Measurements from ENCODE around the gene DPYD. TPM values are rescaled to one million over a fixed set of nuclear protein-coding genes. Genes with fewer than 3 reads are reported as not detected.

Gene DPYD
- total RNA-seq, 1 experiment from 2014 or later: 0.46 TPM

- TF ChIP-seq ZNF425 (CRISPR knock-in tag; conservative IDR thresholded peaks at IDR 0.05) (no peak), PREB (CRISPR knock-in tag; IDR thresholded peaks at IDR 0.05; ENCODE audit: borderline replicate concordance) (no peak)
Observed at GRCh38 chr1:97853221-97853620, 67.6 kb downstream of the DPYD start (continued).

GRCh38 chr1:97849345-97850340 is 71.2 kb downstream of the DPYD start:
- peaks cover 8% of the 10 kb centered on the region for H3K36me3 Mint-ChIP-seq
- DNase-seq (ENCODE audit: low spot score) (no peak), ATAC-seq (no peak)
- ChIA-PET POLR2A (no interaction called here), CTCF (no interaction called here)
- peaks cover 8% of the 10 kb centered on the region for H3K9me3 Mint-ChIP-seq
- no peaks in the 10 kb centered on the region for H3K4me1 Mint-ChIP-seq
- H3K27ac Mint-ChIP-seq: no peak overlapping the region
- H3K27me3 Mint-ChIP-seq (ENCODE audit: low read depth): no peaks in the 10 kb centered on the region
- TF ChIP-seq MLX (CRISPR knock-in tag; IDR thresholded peaks at IDR 0.05) (no peak), IRF2 (CRISPR knock-in tag; IDR thresholded peaks at IDR 0.05; ENCODE audit: borderline replicate concordance, low read depth) (no peak), ZNF423 (CRISPR knock-in tag; IDR thresholded peaks at IDR 0.05) (no peak), NFATC4 (CRISPR knock-in tag; IDR thresholded peaks at IDR 0.05) (no peak), ZNF512 (CRISPR knock-in tag; IDR thresholded peaks at IDR 0.05; ENCODE audit: borderline replicate concordance) (no peak), ZNF138 (CRISPR knock-in tag; conservative IDR thresholded peaks at IDR 0.05) (no peak), ZNF219 (CRISPR knock-in tag; IDR thresholded peaks at IDR 0.05; ENCODE audit: borderline replicate concordance) (no peak), E2F5 (CRISPR knock-in tag; IDR thresholded peaks at IDR 0.05) (no peak), FOXJ3 (CRISPR knock-in tag; IDR thresholded peaks at IDR 0.05; ENCODE audit: borderline replicate concordance) (no peak), TCF7 (CRISPR knock-in tag; IDR thresholded peaks at IDR 0.05; ENCODE audit: low read depth) (no peak), FOXP1 (CRISPR knock-in tag; IDR thresholded peaks at IDR 0.05; ENCODE audit: borderline replicate concordance) (no peak), RELA (CRISPR knock-in tag; IDR thresholded peaks at IDR 0.05; ENCODE audit: borderline replicate concordance) (no peak), ATF3 (CRISPR knock-in tag; conservative IDR thresholded peaks at IDR 0.05) (no peak), ZNF416 (CRISPR knock-in tag; IDR thresholded peaks at IDR 0.05) (no peak), ZBTB21 (CRISPR knock-in tag; IDR thresholded peaks at IDR 0.05; ENCODE audit: borderline replicate concordance) (no peak), ATF6 (CRISPR knock-in tag; IDR thresholded peaks at IDR 0.05) (no peak), RORB (CRISPR knock-in tag; IDR thresholded peaks at IDR 0.05) (no peak), ZNF317 (CRISPR knock-in tag; IDR thresholded peaks at IDR 0.05; ENCODE audit: borderline replicate concordance, low read depth) (no peak), FOXP4 (CRISPR knock-in tag; IDR thresholded peaks at IDR 0.05) (no peak)
- no peak overlapping the region for H3K4me3 Mint-ChIP-seq

All from WTC11 (cell line).